B cell (primary cell): ENCODE results near the gene SSTR4.

Experiments
- EZH2 ChIP-seq: IDR thresholded peaks from 2 replicates; pipeline ENCODE4 v1.6.1; 2012; ENCODE audit warnings: borderline replicate concordance, low read depth, mild to moderate bottlenecking, moderate library complexity, low read length; ENCODE audit not compliant: insufficient read depth, poor library complexity, severe bottlenecking
- TF ChIP-seq, protein P1 (sequence below): fragments of 200-600 bp; IDR thresholded peaks from one replicate; pipeline ENCODE4 v1.8.0; 2022; ENCODE audit warnings: antibody characterized with exemption, mild to moderate bottlenecking

- no peak for TF ChIP-seq EZH2
- TF ChIP-seq, protein P1, sequence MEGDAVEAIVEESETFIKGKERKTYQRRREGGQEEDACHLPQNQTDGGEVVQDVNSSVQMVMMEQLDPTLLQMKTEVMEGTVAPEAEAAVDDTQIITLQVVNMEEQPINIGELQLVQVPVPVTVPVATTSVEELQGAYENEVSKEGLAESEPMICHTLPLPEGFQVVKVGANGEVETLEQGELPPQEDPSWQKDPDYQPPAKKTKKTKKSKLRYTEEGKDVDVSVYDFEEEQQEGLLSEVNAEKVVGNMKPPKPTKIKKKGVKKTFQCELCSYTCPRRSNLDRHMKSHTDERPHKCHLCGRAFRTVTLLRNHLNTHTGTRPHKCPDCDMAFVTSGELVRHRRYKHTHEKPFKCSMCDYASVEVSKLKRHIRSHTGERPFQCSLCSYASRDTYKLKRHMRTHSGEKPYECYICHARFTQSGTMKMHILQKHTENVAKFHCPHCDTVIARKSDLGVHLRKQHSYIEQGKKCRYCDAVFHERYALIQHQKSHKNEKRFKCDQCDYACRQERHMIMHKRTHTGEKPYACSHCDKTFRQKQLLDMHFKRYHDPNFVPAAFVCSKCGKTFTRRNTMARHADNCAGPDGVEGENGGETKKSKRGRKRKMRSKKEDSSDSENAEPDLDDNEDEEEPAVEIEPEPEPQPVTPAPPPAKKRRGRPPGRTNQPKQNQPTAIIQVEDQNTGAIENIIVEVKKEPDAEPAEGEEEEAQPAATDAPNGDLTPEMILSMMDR, result no peak
These were observed 13.2 kb upstream of the SSTR4 start for GRCh38 chr20:23021951-23022350.
